ENCODE results near the gene RFPL3.
"Not testable (repeated sequence)": the region's sequence is repeated elsewhere in the genome, so short reads cannot be mapped to it uniquely, and the experiment has no call there.

The RFPL3 gene

GRCh38 chr22:32354360-32355351, 3.0 kb upstream of the RFPL3 start:
- no peak for DNase-seq

DNA sequence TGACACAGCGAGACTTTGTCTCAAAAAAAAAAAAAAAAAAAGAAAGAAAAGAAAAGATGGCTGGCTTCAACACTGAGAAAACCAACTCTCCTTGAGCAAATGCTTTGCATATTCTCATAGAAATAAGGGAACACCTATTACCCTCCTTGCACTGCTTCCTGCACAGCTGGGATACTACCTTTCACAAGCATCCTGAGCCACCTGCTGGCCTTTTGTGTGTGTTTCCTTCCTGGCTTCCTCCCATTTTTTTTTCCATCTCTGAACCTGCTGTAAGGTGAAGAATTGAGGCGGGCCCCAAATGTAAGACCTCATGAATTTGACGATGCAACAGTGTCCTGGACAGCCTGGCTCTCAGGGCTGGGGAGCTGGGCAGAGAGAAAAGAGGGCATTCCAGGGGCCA, 1.9 kb upstream of the RFPL3 start:
- DNase-seq: no peak

DNA sequence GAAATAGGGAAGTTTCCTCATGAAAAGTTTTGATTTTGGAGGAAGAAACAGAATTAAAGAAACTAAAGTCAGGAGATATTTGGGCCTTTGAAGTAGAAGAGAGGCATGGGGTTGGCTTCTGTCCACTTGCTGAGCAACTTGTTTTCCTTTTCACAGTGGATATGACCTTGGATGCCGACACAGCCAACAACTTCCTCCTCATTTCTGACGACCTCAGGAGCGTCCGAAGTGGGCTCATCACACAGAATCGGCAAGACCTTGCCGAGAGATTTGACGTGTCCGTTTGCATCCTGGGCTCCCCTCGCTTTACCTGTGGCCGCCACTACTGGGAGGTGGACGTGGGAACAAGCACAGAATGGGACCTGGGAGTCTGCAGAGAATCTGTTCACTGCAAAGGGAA, 2.4 kb downstream of the RFPL3 start:
- DNase-seq: not testable (repeated sequence)

DNA sequence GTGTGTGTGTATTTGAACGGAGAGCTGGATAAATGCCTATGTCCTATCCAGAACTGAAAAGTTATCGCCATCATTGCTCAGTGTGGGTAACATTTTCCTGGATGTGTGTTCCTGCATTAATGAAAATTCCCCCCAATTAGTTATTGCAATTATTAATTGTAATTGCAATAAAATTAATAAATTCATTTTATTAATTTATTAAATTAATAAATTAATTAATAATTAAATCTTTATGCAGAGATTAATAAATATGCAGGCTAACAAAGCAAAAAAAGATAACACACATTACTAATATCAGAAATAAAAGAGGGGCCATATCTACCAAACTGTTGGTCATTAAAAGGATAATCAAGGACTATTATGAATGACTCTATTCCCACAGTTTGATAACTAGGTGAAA, 3.6 kb downstream of the RFPL3 start:
- DNase-seq: no peak

- DNase-seq: no peak
Measured at GRCh38 chr22:32364210-32364609, 6.5 kb downstream of the RFPL3 start.

GRCh38 chr22:32375678-32376450, 18.2 kb downstream of the RFPL3 start:
- no peak for DNase-seq

GRCh38 chr22:32376681-32377080, 19.0 kb downstream of the RFPL3 start:
- no peak for DNase-seq

- DNase-seq: peak; percentile 49
Measured at GRCh38 chr22:32378707-32379272, 21.1 kb downstream of the RFPL3 start.

- DNase-seq: no peak
Measured at GRCh38 chr22:32380991-32381390, 23.3 kb downstream of the RFPL3 start.

GRCh38 chr22:32385681-32386080, 28.0 kb downstream of the RFPL3 start:
- DNase-seq: no peak

DNA sequence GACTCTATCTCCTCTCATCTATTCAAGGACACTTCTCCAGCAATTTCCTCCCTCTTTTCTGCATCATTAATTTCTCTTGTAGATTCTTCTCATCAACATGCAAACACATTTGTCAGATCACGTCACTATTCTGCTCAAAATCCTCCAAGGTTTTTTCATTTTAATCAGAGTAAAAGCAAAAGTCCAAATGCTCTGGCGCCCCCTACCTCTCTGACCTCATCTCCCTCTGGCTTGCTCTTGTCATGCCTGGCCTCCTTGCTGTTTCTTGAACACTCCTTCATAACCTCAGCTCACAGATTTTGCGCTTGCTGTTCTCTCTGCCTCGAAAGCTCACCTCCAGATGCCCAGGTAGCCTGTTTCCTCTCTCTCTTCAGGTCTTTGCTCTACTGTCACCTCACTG, 32.0 kb downstream of the RFPL3 start:
- peak; percentile 63 for DNase-seq

DNA sequence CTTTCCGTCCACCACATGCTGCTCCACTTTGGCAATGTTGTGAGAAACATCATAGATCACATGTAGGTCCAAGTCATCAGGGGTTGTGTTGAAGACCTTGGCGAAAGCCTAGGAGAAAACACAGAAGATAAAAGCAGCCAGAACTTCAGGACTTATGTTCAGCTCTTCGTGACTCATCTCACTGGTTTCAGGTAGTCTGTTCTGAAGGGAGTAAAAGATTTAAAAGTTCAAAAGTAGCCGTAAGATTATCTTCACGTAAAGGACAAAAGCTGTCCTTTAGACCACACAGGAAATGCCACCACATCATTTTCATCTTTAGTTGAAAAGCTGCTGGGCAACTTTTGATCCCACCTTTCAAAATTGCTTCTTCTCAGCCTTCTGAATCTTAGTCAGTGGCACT, 37.4 kb downstream of the RFPL3 start:
- DNase-seq: no peak

DNA sequence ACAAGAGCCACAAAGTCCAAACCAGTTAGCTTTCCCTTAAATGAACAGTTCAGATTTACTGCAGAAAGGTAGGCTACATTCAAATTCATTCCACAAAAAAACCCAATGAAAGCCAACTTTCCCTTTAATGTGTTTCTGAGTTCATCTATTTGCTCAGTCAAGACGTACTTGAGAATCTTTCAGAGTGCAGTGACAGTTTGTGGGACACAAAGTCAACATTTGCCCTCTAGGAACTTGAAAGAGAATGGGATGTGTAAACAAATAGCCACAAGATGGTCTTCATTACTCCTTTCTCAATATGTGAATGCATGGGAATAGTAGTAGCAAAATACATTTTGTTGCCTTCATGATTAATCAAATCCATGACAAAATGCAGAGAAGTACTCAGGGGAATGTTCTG, 38.6 kb downstream of the RFPL3 start:
- DNase-seq: no peak

- no peak for DNase-seq
Measured at GRCh38 chr22:32396746-32397145, 39.1 kb downstream of the RFPL3 start.

DNA sequence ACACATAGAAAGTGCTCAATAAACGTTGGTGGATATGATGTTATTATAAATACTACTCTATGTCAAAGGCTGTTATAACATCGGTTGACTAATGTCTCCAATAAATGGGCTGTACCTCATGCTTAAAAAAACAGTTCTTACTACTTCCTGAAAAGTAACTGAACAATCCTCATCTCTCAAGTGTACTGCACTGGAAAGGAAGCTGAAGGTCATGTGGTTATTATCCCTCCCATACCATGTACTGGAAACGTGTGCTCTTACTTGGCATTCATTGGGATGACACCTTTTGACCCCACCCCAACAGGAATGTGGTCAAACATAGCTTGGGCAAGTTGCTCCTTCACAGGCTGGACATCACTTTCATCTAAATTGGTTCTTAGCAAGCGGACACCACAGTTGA, 43.8 kb downstream of the RFPL3 start:
- no peak for DNase-seq

DNA sequence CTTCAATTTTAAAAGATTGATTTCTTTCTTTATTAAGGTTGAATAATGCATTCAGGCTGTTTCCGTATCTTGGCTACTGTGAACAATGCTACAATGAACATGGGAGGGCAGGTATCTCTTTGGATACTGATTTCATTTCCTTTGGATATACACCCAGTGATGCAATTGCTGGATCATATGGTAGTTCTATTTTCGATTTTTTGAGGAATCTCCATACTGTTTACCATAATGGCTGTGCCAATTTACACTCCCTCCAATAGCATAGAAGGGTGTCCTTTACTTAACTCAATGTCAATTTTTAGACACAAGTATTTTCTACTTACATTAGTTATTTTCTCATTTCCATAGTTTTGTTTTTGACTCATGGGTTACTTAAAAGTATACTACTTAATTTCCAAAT, 46.4 kb downstream of the RFPL3 start:
- no peak for DNase-seq

DNA sequence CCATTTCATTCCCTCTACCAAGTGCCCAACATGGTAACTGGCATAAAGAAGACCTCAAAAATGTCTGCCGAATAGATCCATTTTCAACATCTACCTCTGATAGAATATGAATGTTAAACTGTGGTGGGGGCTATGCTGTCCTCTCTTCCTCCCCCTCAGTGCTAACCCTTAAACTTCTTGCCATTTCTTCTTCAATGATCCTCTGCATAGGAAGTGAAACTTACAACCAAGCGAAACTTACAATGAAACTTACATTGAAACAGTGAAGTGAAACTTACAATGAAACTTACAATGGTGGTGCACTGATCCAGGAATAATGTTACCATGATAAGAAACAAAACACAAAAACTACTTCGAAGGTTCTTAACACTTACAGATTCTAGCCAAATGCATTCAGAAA, 49.6 kb downstream of the RFPL3 start:
- DNase-seq: no peak

GRCh38 chr22:32407936-32408335, 50.3 kb downstream of the RFPL3 start:
- no peak for DNase-seq

GRCh38 chr22:32409977-32410376, 52.3 kb downstream of the RFPL3 start:
- DNase-seq: no peak

- no peak for DNase-seq
Measured at GRCh38 chr22:32410459-32410858, 52.8 kb downstream of the RFPL3 start.

Measured in eye (tissue), 1 donor.